NCI-H1694 treated with DMSO at 0.1 percent for 48 hours (cell line): ENCODE results near the gene PNLDC1.
A peak's percentile ranks its signal among the peaks of the same experiment; 100 is the strongest.
"Not testable (repeated sequence)": the region's sequence is repeated elsewhere in the genome, so short reads cannot be mapped to it uniquely, and the experiment has no call there.

Experiments used
- DNase-seq: peaks from one replicate; lab custom pipeline; 2025; lab: John Stamatoyannopoulos, UW

The PNLDC1 gene

DNA sequence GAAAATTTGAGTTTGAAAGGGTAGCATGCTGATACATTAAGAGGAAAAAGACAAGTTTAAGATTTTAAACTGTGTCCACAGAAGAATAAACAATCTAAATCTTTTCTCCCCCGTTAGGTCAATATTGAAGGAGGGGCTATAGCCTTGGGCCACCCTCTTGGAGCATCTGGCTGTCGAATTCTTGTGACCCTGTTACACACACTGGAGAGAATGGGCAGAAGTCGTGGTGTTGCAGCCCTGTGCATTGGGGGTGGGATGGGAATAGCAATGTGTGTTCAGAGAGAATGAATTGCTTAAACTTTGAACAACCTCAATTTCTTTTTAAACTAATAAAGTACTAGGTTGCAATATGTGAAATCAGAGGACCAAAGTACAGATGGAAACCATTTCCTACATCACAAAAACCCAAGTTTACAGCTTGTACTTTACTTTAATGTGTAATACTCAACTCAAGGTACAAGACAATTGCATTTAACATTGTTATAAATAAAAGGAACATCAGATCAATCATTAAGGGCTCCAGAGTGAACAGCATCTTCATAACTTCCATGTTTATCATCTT is 21.5 kb upstream of the PNLDC1 start:
- no peak for DNase-seq

DNA sequence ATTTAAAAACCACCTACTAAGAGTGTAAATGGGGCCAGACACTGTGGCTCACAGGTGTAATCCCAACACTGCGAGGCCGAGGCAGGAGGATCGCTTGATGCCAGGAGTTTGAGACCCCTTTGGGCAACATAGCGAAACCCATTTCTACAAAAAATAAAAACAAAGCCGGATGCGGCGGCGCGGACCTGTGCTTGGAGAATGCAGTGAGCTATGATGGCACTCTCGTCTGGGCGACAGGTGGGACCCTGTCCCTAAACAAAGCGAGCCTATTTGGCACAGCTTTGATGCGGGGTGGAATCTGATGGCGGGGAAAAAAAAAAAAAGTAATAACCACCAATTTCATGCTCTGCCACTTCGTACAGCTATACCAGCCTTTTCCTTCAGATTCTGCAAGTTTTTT is 11.8 kb upstream of the PNLDC1 start:
- DNase-seq: no peak

DNA sequence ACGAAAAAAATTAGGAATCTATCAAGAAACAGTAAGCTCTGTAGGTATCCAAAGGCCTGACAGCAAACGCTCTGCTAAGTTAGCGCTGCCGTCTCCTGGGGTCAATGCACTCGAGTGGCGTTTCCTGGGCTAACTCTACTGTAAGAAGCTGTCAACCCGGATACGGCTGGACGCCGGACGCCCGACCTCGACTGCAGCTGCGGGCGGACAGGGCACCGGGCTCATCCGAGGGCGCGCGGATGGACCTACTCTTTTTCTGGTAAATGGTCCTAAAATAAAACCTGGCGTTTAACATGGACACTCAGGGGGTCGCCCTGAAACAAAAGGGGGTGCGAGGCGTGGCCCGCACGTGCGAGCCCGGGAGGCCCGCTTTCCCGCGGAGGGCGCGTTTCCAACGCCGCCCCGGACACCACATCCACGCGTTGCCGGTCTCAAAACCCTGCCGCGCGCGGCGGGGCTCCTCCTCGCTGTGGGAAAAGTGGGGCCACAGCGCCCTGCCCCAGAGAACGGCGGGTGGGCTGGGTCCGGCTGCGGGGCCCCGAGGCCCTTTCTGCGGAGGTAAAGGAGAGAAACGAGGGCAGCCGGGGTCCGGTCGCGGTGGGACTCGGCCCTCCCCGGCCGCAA is 11.2 kb upstream of the PNLDC1 start:
- no peak for DNase-seq

DNA sequence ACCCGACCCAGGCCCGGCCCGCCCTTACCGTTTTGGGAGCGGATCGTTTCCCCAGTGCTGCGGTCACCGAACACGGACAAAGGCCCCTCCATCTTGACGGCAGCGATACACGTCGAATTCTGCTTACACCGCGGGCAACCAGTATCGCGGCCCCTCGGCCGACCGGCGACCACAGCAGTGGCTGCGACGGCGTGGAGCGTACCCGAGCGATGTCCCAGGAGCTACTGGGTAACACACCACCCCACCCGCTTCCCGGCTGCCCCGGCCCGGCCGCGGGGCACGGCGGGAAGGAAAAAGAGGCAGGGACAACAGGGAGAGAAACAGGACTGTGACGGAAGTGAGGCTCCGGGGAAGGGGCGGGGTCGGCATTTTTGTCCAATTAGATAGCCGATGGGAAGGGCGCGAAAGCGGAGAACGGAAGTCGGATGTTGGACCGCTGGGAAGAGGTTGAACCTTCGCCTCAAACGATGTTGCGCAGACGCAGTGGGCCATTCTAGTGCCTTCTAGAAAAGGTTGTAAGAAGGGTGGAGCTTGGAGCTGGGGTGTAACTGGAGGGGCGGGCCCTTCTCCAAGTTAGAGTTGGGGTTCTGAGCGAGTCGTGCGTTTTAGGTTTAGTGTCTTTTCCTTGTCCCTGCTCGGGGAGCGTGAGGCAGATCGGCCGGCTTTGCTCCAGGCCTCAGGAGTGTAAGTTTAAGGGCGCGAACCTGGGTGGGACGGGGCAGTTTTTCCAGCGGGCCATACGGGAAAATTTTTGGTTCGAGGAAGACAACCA is 10.5 kb upstream of the PNLDC1 start, which contains the start of gene TCP1:
Gene TCP1, minus strand, starts transcription at position 226 of the 772 bp plus-strand sequence. Its CDS starts 134 bp downstream, at position 92.
- peak; percentile 97 for DNase-seq

DNA sequence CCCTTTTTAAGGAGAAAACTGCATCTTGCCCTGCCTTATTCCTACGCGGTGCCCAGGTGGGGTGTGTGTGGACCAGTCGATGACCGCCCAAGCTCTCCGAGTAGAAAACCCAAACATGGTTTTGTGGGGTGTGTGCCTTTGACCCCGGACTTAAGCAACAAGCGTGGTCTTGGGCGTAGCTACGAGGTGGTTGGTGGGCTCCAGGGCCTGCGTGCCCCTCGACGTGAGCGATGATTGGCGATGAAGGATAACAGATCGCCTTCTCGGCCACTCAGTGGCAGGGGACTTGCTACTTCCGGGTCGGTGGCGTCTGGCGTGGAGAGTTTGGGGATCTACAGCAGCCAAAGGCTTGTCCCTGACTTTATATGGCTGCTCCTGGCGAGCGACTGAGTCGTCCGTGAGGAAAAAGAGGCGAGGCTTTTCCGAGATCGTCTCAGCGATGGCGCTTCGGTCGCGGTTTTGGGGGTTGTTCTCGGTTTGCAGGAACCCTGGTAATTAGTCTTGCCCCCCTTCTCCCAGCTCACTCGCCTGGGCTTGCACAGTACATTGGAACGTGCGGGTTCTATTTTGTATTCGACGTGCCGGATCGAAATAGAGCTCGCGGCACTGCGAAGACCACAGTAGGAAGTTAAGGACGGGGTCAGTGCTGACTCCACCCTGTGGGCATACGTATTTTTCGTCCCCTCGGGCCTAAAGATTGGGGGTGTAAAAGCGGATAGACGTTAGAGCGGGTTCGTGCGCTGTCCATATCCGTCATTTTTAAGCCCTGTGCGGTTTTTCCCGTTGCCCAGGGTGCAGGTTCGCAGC is 9.7 kb upstream of the PNLDC1 start, which contains the start of gene MRPL18:
Gene MRPL18, plus strand, starts transcription at position 319 of the 807 bp plus-strand sequence. Its CDS starts 121 bp downstream, at position 440.
- peak; percentile 93 for DNase-seq

DNA sequence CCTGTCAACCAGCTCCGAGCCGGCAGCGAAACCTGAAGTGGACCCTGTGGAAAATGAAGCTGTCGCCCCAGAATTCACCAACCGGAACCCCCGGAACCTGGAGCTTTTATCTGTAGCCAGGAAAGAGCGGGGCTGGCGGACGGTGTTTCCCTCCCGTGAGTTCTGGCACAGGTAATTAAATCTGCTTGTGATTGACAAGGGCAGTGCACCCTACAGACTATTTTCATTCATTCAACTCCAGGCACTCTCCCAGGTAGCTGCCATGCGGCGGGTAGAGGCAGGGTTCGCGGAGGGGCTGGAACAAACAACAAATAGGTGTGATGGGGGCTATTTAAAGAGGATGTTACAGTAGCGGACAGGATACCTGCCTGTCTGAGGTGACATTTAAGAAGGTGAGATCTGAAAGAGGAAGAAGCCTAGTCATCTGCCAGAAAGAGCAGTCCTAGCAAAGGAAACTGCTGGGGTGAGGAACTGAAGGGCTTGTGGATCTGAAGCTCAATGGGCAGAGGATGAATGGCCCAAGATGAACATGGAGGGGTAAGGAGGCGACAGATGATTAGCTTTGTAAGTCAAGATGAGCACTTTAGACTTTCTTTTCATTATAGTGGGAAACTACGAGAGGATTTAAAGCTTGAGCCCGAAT is 9.0 kb upstream of the PNLDC1 start:
- DNase-seq: no peak

DNA sequence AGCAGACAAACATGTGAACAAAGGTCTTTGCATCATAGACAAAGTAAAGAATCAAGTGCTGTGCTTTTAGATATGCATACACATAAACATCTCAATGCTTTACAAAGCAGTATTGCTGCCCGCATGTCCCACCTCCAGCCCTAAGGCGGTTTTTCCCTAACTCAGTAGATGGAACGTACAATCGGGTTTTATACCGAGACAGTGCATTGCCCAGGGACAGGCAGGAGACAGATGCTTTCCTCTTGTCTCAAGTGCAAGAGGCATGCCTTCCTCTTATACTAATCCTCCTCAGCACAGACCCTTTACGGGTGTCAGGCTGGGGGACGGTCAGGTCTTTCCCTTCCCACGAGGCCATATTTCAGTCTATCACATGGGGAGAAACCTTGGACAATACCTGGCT is 5.1 kb upstream of the PNLDC1 start:
- not testable (repeated sequence) for DNase-seq

DNA sequence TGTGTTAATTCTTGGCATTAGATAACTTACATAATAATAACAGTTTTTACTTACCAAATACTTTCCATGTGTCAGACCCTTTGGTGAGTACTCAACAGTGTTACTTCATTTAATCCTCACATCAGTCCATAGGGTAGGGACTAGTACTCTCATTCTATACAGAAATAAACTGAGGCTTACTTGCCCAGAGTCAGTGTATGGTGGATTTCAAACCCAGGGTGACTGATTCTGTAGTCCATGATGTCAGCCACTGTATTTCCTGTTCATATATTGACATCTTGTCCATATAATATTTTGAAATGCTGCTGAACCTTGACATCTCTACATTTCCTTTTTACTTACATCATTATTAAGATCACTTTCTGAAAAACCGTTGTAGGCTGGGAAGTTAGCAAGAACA is 2.5 kb upstream of the PNLDC1 start:
- DNase-seq: no peak

DNA sequence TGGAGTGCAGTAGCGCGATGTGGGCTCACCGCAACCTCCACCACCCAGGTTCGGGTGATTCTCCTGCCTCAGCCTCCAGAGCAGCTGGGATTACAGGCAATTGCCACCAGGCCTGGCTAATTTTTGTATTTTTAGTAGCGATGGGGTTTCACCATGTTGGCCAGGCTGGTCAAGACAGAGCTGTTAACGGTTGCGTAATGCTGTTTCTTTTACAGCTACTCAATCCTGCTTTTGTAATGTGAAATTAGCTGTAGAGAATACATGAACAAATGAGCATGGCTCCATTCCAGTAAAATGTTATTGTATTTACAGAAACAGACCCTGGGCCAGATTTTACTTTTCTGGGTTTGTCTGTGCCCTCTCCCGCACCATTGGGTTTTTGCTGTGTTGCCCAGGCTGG is 1.9 kb downstream of the PNLDC1 start:
- DNase-seq: no peak

DNA sequence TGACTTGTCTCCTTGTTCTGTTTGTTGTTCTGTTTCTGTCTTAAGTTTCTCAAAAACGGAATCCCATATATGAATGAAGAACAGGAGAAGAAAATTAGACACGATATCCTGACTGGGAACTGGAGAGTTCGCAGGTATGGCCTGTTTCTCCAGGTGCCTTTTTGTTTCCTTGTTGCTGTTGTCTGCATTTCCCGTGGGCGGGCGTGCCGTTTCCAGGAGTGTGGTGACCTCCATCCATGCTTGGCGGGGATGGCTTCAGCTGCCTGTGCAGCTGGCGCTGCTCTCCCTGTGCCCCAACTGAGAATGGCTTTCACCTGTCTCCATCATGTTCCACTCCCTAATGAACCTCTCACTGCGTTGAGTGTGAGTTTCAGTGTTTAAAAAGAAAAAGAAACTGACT is 4.4 kb downstream of the PNLDC1 start:
- DNase-seq: no peak

DNA sequence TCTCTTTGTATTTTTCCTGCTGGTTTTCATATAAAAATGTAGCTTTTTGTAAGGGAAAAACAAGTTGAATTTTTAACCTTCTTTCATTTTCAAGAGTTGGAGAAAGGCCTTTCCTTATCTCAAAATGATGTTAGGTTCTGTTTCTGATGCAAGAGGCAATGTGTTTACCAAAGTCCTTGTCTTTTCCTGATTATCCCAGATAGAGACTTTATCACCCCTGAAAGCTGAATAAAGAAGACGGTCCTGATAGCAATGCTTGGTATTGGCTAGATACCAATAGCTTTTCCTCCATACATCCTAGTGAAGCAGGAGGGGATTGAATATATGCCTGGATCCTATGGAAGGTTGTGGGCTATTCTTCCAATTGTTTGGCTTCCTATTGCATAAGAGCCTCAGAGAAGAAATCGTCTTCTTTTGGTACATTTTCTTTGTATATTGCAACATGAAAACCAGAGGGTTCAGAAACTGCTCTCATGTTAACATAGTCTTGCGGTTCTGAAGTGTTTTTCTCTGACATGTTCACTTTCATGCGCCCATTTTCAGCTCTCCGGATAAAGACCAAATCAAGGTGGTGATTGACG is 5.5 kb downstream of the PNLDC1 start:
- no peak for DNase-seq

DNA sequence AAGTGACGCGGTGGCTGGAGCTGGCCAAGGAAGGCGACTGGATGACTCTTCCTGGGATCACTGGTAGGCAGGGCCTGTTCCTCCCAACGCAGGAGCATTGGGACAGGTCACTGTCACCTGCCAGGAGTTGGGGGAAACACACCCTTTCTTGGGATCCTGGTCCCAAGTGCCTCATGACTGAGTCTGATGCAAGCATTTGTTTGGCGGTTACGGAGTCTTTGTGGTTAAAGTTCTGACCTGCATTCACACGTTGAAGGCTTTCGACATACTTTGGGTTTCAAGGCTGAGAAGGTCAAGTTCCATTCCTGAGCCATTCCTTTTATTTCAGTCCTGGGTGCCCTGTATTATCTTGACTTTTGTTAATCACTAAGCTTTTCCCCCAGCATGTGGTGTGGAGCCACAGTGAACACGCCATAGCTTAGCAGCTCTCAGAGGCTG is 6.0 kb downstream of the PNLDC1 start:
- no peak for DNase-seq

DNA sequence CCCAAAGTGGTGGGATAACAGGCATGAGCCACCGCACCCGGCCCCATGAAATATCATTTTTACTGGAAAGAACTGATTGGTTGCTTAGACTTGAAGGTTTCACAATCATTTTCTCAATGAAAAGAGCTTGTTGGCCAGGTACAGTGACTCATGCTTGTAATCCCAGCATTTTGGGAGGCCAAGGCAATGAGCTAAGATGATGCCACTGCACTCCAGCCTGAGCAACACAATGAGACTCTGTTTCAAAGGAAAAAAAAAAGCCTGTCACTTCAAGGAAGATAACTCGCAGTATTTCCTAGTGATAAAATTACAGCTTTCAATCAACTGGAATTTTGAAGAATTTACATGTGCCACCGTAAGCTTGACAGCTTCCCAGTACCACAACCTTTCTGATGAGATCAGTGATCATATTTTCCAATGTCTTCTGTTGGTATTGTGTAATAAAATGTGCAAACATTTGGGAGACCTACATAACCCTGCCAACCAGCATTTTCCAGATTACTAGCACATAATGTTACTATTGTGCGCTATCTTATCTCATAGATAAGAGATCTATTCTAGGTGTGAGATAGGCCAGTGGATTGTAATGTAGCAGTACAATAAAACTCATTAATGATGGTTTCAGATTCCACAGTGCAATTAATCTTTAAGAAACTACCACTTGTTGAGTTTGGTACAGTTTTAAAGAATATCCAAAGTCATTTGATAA is 7.2 kb downstream of the PNLDC1 start:
- no peak for DNase-seq

DNA sequence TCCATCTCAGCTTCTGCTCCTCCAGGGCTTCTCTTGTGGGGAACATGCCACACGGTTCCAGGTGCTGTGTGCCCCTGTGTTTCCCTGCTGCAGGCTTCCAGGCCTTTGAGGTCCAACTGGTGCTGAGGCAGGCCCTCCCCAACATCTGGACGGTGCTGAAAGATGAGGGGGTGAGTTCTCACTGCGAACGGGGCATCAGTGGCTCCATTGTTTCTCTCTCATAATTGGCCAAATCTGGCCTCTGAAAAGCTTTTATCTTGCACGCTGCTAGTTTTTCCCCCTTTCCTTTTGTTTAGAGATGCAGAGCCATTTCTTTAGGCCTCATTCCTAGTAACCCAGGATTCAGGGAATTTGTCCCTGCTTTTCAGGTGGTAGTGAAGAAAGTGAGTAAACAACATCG is 8.6 kb downstream of the PNLDC1 start:
- no peak for DNase-seq

DNA sequence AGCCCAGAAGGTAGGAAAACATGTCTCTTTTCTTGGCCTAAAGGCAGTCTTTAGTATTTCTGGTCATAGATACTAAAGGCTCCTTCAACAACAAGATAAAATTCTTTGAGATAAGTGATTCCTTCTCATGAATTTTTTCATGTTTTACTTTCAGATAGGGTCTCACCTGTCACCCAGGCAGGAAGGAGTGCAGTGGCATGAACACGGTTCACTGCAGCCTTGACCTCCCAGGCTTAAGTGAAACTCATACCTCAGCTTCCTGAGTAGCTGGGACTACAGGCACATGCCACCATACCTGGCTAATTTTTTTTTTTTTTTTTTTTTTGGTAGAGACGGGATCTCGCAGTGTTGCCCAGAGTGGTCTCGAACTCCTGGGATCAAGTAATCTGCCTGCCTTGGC is 9.1 kb downstream of the PNLDC1 start:
- DNase-seq: no peak

DNA sequence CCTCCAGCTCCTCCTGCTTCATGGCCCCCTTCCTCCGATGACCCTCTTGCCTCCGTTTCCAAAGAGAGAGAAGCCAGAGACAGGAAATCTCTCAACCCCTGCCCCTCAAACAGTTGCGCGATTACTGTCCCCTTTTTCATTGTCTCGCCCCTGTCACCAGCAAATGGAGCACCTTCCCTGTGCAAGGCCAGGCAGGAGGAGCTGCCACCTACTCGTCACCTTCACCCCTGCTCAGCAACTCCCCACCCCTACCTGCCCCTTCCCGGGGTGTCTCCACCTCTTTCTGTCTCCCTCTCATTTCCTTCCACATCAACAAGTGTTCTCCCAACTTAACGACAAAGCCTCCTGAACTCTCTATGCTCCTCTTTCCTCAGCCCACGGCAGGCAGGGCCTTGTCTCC is 13.7 kb downstream of the PNLDC1 start:
- no peak for DNase-seq

DNA sequence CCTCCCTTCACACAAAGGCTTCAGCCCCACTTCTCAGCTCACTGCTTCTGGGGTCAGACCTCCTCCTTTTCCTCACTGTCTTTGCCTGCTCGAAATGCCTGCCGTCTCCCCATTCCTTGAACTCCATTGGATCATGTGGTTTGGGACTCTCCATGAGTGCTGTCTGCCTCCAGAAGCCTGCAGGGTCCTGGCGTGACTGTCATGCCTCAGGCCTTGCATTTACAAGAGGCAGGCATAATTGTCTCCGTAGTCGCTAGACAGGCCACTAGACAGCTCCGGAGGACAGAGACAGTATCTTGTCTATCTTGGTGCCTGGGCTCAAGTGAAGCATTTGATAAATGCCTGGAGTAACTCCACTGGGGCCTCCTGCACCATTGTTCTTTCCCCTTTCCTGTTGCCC is 15.3 kb downstream of the PNLDC1 start:
- DNase-seq: no peak

DNA sequence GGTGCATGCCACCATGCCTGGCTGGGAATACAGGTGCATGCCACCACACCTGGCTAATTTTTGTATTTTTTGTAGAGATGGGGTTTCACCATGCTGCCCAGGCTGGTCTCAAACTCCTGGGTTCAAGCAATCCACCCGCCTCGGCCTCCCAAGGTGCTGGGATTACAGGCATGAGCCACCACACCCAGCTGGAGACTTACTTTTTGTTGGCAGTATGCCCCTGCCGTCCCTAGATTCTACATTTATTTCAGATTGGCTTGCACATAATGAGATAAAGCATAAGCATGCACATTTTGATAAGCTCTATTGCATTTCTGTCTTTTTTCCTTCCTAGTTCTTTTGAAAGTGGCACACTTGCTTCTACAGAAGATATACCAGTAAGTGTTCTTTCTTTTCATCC is 16.7 kb downstream of the PNLDC1 start:
- not testable (repeated sequence) for DNase-seq

DNA sequence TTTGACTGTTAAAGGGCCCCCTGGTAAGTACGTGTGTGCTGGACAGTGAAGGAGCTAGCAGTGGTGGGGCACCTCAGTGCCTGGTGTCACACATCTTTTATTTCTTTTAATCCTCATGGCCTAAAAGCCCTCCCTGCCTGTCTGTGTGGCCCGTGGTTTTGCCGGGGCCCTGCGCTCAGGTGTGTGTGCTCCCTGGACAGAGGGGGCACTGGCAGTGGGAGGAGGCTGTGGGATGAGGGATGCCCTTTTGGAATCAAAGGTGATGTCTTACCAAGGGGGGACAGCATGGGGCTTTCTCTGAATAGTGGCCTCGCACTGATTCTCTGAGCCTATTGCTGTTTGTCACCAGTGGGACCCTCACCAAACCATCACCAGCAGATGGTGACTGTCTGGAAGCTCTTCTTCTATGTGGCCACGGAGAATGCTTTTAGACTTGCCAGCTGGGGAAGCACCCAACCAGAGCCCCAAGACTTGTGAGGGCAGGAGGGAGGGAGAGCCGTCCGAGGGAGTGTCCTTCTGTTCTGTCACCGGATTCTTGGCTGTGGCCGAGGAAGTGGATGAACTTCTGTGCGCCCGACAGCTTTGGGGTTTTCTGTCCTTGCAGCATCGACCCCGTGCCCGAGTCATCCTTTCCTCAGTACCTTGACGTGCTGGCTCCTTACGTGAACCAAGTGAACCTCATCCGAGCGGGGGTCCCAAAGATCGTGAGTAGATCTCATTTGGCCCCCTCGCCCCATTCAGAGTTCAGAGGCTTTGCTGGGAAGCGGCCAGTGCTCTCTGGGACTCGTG is 18.1 kb downstream of the PNLDC1 start:
- no peak for DNase-seq

DNA sequence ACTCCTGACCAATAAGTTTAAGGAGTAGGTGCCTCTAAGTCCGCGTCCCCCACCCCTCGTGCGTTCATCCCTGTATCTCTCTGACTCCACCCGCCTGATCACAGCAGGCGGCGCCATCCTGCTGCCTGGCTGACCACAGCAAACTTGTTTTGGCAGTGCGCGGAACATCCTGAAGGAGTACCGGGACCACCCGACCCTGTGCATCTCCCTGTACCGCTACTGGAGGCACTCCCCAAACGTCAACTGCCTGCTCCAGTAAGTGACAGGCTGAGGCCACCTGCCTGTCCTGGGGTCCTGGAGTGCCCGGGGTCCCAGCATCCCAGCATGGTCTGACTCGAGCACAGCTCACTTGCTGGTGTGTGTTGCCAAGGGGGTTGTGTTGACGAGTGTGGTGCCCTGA is 19.0 kb downstream of the PNLDC1 start:
- no peak for DNase-seq
